GM12891 (cell line): ENCODE results near the gene WDPCP.
"Not testable (repeated sequence)": the region's sequence is repeated elsewhere in the genome, so short reads cannot be mapped to it uniquely, and the experiment has no call there.

ENCODE experiments used
- POLR2A ChIP-seq: IDR thresholded peaks from 2 replicates; pipeline ENCODE4 v1.6.1; 2011; ENCODE audit warnings: low read depth, low read length, control low read depth
- POLR2AphosphoS5 ChIP-seq: IDR thresholded peaks from 2 replicates; pipeline ENCODE4 v1.6.1; 2011; ENCODE audit warnings: low read depth, low read length, control low read depth

DNA sequence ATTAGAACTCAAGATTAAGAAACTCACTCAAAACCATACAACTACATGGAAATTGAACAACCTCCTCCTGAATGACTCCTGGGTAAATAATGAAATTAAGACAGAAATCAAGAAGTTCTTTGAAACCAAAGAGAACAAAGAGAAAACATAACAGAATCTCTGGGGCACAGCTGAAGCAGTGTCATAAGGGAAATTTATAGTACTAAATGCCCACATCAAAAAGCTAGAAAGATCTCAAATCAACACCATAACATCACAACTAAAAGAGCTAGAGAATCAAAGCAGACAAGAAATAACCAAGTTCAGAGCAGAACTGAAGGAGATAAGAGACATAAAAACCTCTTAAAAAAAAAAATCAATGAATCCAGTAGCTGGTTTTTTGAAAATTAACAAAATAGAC lies 30.5 kb downstream of the WDPCP start:
- not testable (repeated sequence) for TF ChIP-seq POLR2A, POLR2AphosphoS5
